HT-29 (cell line): Measurements from ENCODE around the gene SENP1. TPM values are rescaled to one million over a fixed set of nuclear protein-coding genes. Genes with fewer than 3 reads are reported as not detected.
"Not testable (repeated sequence)": the region's sequence is repeated elsewhere in the genome, so short reads cannot be mapped to it uniquely, and the experiment has no call there.

Source experiments
- DNase-seq: peaks from one replicate; pipeline ENCODE4 v3.0.0-alpha.2; 2015; ENCODE audit warnings: low spot score
- total RNA-seq: library from RNA; depleted of rRNA; stranded (reverse); fragments of >200 nt; shearing (Covaris generic); gene quantifications from 2 replicates; pipeline ENCODE4 v1.2.3, GENCODE V29; 2014; rRNA removed

SENP1 gene
- total RNA-seq, result 9.4 and 10.6 TPM in 2 replicates

GRCh38 chr12:48105867-48106680 lies at the start of gene SENP1:
Gene SENP1, minus strand, starts transcription at chr12:48106079. Its CDS starts 4,607 bp downstream, at chr12:48101472.
- DNase-seq, result peak; percentile 89

- no peak for DNase-seq
Observed at GRCh38 chr12:48151103-48151771, 45.4 kb upstream of the SENP1 start.

- DNase-seq, result no peak
Observed at GRCh38 chr12:48145981-48146380, 40.1 kb upstream of the SENP1 start.

GRCh38 chr12:48143898-48144297 lies 38.0 kb upstream of the SENP1 start:
- no peak for DNase-seq

- no peak for DNase-seq
Observed at GRCh38 chr12:48142818-48143674, 37.2 kb upstream of the SENP1 start.

- DNase-seq, result no peak
Observed at GRCh38 chr12:48135027-48135426, 29.1 kb upstream of the SENP1 start.

- no peak for DNase-seq
Observed at GRCh38 chr12:48132826-48133225, 26.9 kb upstream of the SENP1 start.

- no peak for DNase-seq
Observed at GRCh38 chr12:48131517-48131916, 25.6 kb upstream of the SENP1 start.

- no peak for DNase-seq
Observed at GRCh38 chr12:48129376-48129775, 23.5 kb upstream of the SENP1 start.

GRCh38 chr12:48128800-48129199 lies 22.9 kb upstream of the SENP1 start:
- no peak for DNase-seq

GRCh38 chr12:48126953-48127630 lies 21.2 kb upstream of the SENP1 start:
- DNase-seq, result no peak

- no peak for DNase-seq
Observed at GRCh38 chr12:48125985-48126384, 20.1 kb upstream of the SENP1 start.

- not testable (repeated sequence) for DNase-seq
Observed at GRCh38 chr12:48125542-48125941, 19.7 kb upstream of the SENP1 start.

- no peak for DNase-seq
Observed at GRCh38 chr12:48123169-48123568, 17.3 kb upstream of the SENP1 start.

GRCh38 chr12:48122065-48122834 lies 16.4 kb upstream of the SENP1 start:
- DNase-seq, result no peak

GRCh38 chr12:48121522-48121921 lies 15.6 kb upstream of the SENP1 start:
- no peak for DNase-seq

GRCh38 chr12:48119834-48120195 lies 13.9 kb upstream of the SENP1 start:
- no peak for DNase-seq

GRCh38 chr12:48119078-48119833 lies 13.4 kb upstream of the SENP1 start, which contains the start of gene PFKM:
Gene PFKM, plus strand, starts transcription at chr12:48119364. Its CDS starts 3,411 bp downstream, at chr12:48122775.
- peak; percentile 88 for DNase-seq

GRCh38 chr12:48118284-48118871 lies 12.5 kb upstream of the SENP1 start:
- no peak for DNase-seq
